ENCODE measurements around the gene CD93. TPM values are rescaled to one million over a fixed set of nuclear protein-coding genes. Genes with fewer than 3 reads are reported as not detected.

The CD93 gene
- polyA plus RNA-seq, 1 donor from 2014 or later, result not detected

DNA sequence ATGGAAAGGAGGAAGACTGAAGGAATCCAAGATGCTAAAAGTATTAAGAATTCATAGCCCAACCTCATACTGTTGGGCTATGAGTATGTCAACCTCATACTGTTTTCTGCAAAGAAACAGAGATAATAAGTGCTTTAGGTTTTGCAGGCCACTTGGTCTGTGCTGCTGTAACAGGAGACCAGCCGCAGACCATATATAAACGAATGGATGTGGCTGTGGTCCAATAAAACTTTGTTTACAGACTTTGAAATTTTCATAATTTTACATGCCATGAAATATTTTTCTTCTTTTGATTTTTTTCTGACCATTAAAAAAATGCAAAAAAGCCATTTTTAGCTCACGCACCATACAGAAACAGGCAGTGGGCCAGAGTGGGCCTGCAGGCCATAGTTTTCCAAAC is 23.0 kb downstream of the CD93 start (continued):
- no peak for TF ChIP-seq MXI1 (conservative IDR thresholded peaks at IDR 0.05; ENCODE audit: poor library complexity, severe bottlenecking)
- no peak for TF ChIP-seq EP300 (conservative IDR thresholded peaks at IDR 0.05; ENCODE audit: poor library complexity, severe bottlenecking)

DNA sequence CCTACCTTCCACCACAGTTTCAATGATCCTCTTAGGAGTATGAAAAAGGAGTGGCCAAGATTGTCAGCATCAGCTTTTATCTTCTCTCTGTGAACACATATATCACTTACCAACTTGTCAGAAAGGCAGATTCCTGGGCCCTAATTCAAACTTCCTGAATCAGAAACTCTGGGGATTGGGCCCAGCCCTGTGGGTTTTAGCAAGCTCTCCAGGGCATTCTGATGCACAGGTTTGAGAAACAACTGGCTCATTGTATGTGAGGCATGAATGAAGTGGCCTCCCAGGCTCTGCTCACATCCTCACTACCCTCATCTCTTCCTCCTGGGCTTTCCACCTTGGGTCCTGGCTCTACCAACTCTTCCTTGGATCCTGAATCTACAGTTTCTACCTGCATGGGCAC is 23.5 kb downstream of the CD93 start:
- Histone ChIP-seq H3K9ac (ENCODE audit: low read length) (no peak overlapping the region), H3K36me3 (ENCODE audit: insufficient read depth, low read length) (no peaks in the 10 kb centered on the region), H3K9me2 (ENCODE audit: insufficient read depth, low read length) (no peaks in the 10 kb centered on the region), H3K9me3 (ENCODE audit: low read length) (no peaks in the 10 kb centered on the region), H3K4me3 (ENCODE audit: low read length) (no peak overlapping the region), H3F3A (ENCODE audit: insufficient read depth, low read length, poor library complexity, severe bottlenecking) (no peaks in the 10 kb centered on the region), H3K4me2 (ENCODE audit: low read length) (no peak overlapping the region), H3K27ac (ENCODE audit: low read length) (no peak overlapping the region), H2AFZ (ENCODE audit: low read depth, low read length) (no peak overlapping the region), H4K20me1 (ENCODE audit: insufficient read depth) (no peaks in the 10 kb centered on the region), H3K79me2 (replicated peaks; ENCODE audit: insufficient read depth, low read length) (no peaks in the 10 kb centered on the region), H3K27me3 (ENCODE audit: insufficient read depth, low read depth, low read length) (peaks cover 21% of the 10 kb centered on the region)
- TF ChIP-seq POLR2AphosphoS5 (IDR thresholded peaks at IDR 0.05), result no peak
- no peak for TF ChIP-seq EZH2 (IDR thresholded peaks at IDR 0.05; ENCODE audit: borderline replicate concordance, insufficient read depth, low read length, poor library complexity, severe bottlenecking)
- no peak for TF ChIP-seq TAF1 (IDR thresholded peaks at IDR 0.05; ENCODE audit: low read depth)
- no peak for TF ChIP-seq SMC3 (conservative IDR thresholded peaks at IDR 0.05; ENCODE audit: poor library complexity)
- TF ChIP-seq RAD21 (conservative IDR thresholded peaks at IDR 0.05), result no peak
- TF ChIP-seq EP300 (conservative IDR thresholded peaks at IDR 0.05; ENCODE audit: poor library complexity, severe bottlenecking), result no peak
- TF ChIP-seq, protein P1, sequence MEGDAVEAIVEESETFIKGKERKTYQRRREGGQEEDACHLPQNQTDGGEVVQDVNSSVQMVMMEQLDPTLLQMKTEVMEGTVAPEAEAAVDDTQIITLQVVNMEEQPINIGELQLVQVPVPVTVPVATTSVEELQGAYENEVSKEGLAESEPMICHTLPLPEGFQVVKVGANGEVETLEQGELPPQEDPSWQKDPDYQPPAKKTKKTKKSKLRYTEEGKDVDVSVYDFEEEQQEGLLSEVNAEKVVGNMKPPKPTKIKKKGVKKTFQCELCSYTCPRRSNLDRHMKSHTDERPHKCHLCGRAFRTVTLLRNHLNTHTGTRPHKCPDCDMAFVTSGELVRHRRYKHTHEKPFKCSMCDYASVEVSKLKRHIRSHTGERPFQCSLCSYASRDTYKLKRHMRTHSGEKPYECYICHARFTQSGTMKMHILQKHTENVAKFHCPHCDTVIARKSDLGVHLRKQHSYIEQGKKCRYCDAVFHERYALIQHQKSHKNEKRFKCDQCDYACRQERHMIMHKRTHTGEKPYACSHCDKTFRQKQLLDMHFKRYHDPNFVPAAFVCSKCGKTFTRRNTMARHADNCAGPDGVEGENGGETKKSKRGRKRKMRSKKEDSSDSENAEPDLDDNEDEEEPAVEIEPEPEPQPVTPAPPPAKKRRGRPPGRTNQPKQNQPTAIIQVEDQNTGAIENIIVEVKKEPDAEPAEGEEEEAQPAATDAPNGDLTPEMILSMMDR (IDR thresholded peaks at IDR 0.05; ENCODE audit: poor library complexity, severe bottlenecking), result no peak

DNA sequence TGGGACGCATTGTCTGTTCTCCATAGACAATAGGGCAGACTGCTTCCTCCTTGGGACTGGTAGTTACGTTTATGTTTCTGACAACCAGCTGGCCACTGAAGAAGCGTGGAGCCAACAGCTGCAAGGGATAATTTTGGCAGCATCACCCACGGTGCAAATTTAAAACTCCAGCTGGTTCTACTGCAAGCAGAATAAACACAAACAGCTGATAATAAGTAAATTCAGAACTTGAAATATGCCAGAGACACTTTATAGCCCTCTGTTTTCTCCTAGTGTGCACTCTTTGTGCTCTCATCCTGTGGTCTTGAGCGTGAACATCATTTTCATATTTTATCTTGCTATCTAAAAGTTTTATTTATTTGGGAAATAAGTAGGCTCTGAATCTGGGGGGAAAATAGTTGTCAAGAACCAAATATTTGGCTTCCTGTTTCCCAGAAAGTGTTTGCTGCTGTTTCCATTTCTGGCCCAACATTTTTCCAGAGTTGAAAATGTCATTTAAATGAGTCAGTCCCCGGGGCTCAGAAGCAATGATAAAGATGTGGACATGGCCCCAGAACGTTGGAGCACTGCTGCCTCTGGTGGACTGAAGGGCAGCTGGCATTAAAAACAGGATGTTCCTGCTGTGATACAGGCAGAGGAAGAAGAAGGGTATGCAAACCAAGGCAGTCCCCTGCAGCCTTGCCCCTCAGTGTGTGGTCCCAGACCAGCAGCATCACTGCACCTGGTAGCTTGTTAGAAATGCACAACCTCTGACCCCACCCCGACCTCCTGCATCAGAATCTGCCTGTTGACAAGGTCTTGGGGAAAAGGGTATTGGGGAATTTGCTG is 24.2 kb downstream of the CD93 start:
- no peak overlapping the region for H3K4me3 ChIP-seq (ENCODE audit: low read length)
- H3K36me3 ChIP-seq (ENCODE audit: insufficient read depth, low read length), result no peaks in the 10 kb centered on the region
- H3K4me2 ChIP-seq (ENCODE audit: low read length), result no peak overlapping the region
- peaks cover 14% of the 10 kb centered on the region for H3K27me3 ChIP-seq (ENCODE audit: insufficient read depth, low read depth, low read length)
- no peaks in the 10 kb centered on the region for H3F3A ChIP-seq (ENCODE audit: insufficient read depth, low read length, poor library complexity, severe bottlenecking)
- no peak overlapping the region for H3K9ac ChIP-seq (ENCODE audit: low read length)
- H3K79me2 ChIP-seq (replicated peaks; ENCODE audit: insufficient read depth, low read length), result no peaks in the 10 kb centered on the region
- H3K27ac ChIP-seq (ENCODE audit: low read length), result no peak overlapping the region
- H3K9me2 ChIP-seq (ENCODE audit: insufficient read depth, low read length), result no peaks in the 10 kb centered on the region
- H3K9me3 ChIP-seq (ENCODE audit: low read length), result no peaks in the 10 kb centered on the region
- no peaks in the 10 kb centered on the region for H4K20me1 ChIP-seq (ENCODE audit: insufficient read depth)
- TF ChIP-seq, protein P1 (IDR thresholded peaks at IDR 0.05; ENCODE audit: poor library complexity, severe bottlenecking), result no peak
- TF ChIP-seq TAF1 (IDR thresholded peaks at IDR 0.05; ENCODE audit: low read depth) (no peak), POLR2AphosphoS5 (IDR thresholded peaks at IDR 0.05) (no peak), RAD21 (conservative IDR thresholded peaks at IDR 0.05) (no peak), SMC3 (conservative IDR thresholded peaks at IDR 0.05; ENCODE audit: poor library complexity) (no peak), EP300 (conservative IDR thresholded peaks at IDR 0.05; ENCODE audit: poor library complexity, severe bottlenecking) (no peak), MXI1 (conservative IDR thresholded peaks at IDR 0.05; ENCODE audit: poor library complexity, severe bottlenecking) (no peak), EZH2 (IDR thresholded peaks at IDR 0.05; ENCODE audit: borderline replicate concordance, insufficient read depth, low read length, poor library complexity, severe bottlenecking) (no peak)
- TF ChIP-seq, protein P2, sequence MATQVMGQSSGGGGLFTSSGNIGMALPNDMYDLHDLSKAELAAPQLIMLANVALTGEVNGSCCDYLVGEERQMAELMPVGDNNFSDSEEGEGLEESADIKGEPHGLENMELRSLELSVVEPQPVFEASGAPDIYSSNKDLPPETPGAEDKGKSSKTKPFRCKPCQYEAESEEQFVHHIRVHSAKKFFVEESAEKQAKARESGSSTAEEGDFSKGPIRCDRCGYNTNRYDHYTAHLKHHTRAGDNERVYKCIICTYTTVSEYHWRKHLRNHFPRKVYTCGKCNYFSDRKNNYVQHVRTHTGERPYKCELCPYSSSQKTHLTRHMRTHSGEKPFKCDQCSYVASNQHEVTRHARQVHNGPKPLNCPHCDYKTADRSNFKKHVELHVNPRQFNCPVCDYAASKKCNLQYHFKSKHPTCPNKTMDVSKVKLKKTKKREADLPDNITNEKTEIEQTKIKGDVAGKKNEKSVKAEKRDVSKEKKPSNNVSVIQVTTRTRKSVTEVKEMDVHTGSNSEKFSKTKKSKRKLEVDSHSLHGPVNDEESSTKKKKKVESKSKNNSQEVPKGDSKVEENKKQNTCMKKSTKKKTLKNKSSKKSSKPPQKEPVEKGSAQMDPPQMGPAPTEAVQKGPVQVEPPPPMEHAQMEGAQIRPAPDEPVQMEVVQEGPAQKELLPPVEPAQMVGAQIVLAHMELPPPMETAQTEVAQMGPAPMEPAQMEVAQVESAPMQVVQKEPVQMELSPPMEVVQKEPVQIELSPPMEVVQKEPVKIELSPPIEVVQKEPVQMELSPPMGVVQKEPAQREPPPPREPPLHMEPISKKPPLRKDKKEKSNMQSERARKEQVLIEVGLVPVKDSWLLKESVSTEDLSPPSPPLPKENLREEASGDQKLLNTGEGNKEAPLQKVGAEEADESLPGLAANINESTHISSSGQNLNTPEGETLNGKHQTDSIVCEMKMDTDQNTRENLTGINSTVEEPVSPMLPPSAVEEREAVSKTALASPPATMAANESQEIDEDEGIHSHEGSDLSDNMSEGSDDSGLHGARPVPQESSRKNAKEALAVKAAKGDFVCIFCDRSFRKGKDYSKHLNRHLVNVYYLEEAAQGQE (IDR thresholded peaks at IDR 0.05; ENCODE audit: borderline replicate concordance), result no peak
- H2AFZ ChIP-seq (ENCODE audit: low read depth, low read length), result no peak overlapping the region

Data from neural cell (in vitro differentiated cells).